Fibroblast of the aortic adventitia (primary cell): ENCODE data around the gene NAV2. TPM values are rescaled to one million over a fixed set of nuclear protein-coding genes. Genes with fewer than 3 reads are reported as not detected.

ENCODE experiments used
- DNase-seq: peaks from one replicate; pipeline ENCODE4 v3.0.0-alpha.2; 2010; ENCODE audit warnings: low read depth
- H3K4me3 ChIP-seq: 2 replicates; pipeline ENCODE4 v1.5.1; 2011; ENCODE audit warnings: low read depth, mild to moderate bottlenecking, control low read depth, low read length, moderate library complexity
- CTCF ChIP-seq: IDR thresholded peaks from 2 replicates; pipeline ENCODE4 v1.5.1; 2011; ENCODE audit warnings: mild to moderate bottlenecking, low read length, control low read depth, inconsistent platforms; ENCODE audit not compliant: insufficient read depth
- total RNA-seq: library from RNA; depleted of rRNA; stranded (reverse); fragments of >200 nt; gene quantifications from 2 replicates; pipeline ENCODE4 v1.2.3, GENCODE V29; 2012; ENCODE audit warnings: low replicate concordance

Gene NAV2
- total RNA-seq, 1 donor: 44.6 TPM

- TF ChIP-seq CTCF: no peak
Measured at GRCh38 chr11:19704213-19704612, 8.4 kb upstream of the NAV2 start.

GRCh38 chr11:19705936-19706335, 6.7 kb upstream of the NAV2 start:
- no peak for TF ChIP-seq CTCF
- DNase-seq: no peak
- H3K4me3 ChIP-seq: no peak overlapping the region

More at GRCh38 chr11:19704213-19704612, 8.4 kb upstream of the NAV2 start:
- H3K4me3 ChIP-seq: no peak overlapping the region
- DNase-seq: no peak

GRCh38 chr11:19711911-19712280, 741 bp upstream of the NAV2 start:
- no peak for TF ChIP-seq CTCF
- no peak for DNase-seq
- peak overlapping the region; percentile 67 for H3K4me3 ChIP-seq

GRCh38 chr11:19713196-19714021, 772 bp downstream of the NAV2 start:
- DNase-seq: no peak
- no peak for TF ChIP-seq CTCF
- peak overlapping the region; percentile 92 for H3K4me3 ChIP-seq

- no peak for TF ChIP-seq CTCF
- DNase-seq: no peak
- H3K4me3 ChIP-seq: peak overlapping the region; percentile 92
Measured at GRCh38 chr11:19714022-19714386, 1.4 kb downstream of the NAV2 start.

- peak; percentile 94 for DNase-seq
Measured at GRCh38 chr11:19714387-19715363, 2.0 kb downstream of the NAV2 start.

More at GRCh38 chr11:19714387-19715363, 2.0 kb downstream of the NAV2 start:
- no peak for TF ChIP-seq CTCF
- peak overlapping the region; percentile 92 for H3K4me3 ChIP-seq
